Endodermal cell (in vitro differentiated cells): ENCODE measurements around the gene SSBP2. TPM values are rescaled to one million over a fixed set of nuclear protein-coding genes. Genes with fewer than 3 reads are reported as not detected.
A peak's percentile ranks its signal among the peaks of the same experiment; 100 is the strongest.

Experiments
- DNase-seq: peaks from one replicate; pipeline ENCODE4 v3.0.0-alpha.2; 2017
- H3K27ac ChIP-seq: 2 replicates; pipeline ENCODE4 v1.5.1; 2013; ENCODE audit warnings: mild to moderate bottlenecking, low read depth, low read length, moderate library complexity
- H3K27me3 ChIP-seq: 2 replicates; pipeline ENCODE4 v1.6.1; 2013; ENCODE audit warnings: mild to moderate bottlenecking, low read length, moderate library complexity; ENCODE audit not compliant: insufficient read depth, control insufficient read depth, poor library complexity, severe bottlenecking
- H3K36me3 ChIP-seq: 2 replicates; pipeline ENCODE4 v1.7.0; 2013; ENCODE audit warnings: mild to moderate bottlenecking, low read length, moderate library complexity; ENCODE audit not compliant: control insufficient read depth, insufficient read depth
- H3K4me1 ChIP-seq: one replicate; pipeline ENCODE4 v1.7.0; 2013; ENCODE audit warnings: low read length; ENCODE audit not compliant: control insufficient read depth, insufficient read depth
- H3K4me3 ChIP-seq: 2 replicates; pipeline ENCODE4 v1.5.1; 2013; ENCODE audit warnings: mild to moderate bottlenecking, low read length, moderate library complexity
- H3K9ac ChIP-seq: 2 replicates; pipeline ENCODE4 v1.6.1; 2013; ENCODE audit warnings: mild to moderate bottlenecking, low read length, moderate library complexity; ENCODE audit not compliant: poor library complexity, severe bottlenecking; ENCODE audit errors: extremely low read depth
- H3K9me3 ChIP-seq: 2 replicates; pipeline ENCODE4 v1.6.1; 2013; ENCODE audit warnings: mild to moderate bottlenecking, low read length, moderate library complexity; ENCODE audit not compliant: control insufficient read depth
- H3K27ac Mint-ChIP-seq: 2 replicates; pipeline ENCODE4 v1.8.0; 2020; ENCODE audit warnings: mixed read lengths
- H3K27me3 Mint-ChIP-seq: 2 replicates; pipeline ENCODE4 v1.8.0; 2021; ENCODE audit warnings: mild to moderate bottlenecking, mixed read lengths; ENCODE audit not compliant: insufficient read depth
- H3K36me3 Mint-ChIP-seq: 2 replicates; pipeline ENCODE4 v1.8.0; 2020; ENCODE audit warnings: low read depth, mixed read lengths
- H3K4me1 Mint-ChIP-seq: 2 replicates; pipeline ENCODE4 v1.8.0; 2020; ENCODE audit warnings: mixed read lengths
- H3K4me3 Mint-ChIP-seq: 2 replicates; pipeline ENCODE4 v1.8.0; 2020; ENCODE audit warnings: mild to moderate bottlenecking, moderate library complexity, mixed read lengths
- H3K9me3 Mint-ChIP-seq: 2 replicates; pipeline ENCODE4 v1.8.0; 2020; ENCODE audit warnings: mild to moderate bottlenecking, mixed read lengths
- WGBS, 2 experiments: methylation state at CpG; one replicate each; pipeline versions ENCODE4 v1.1.5 to v1.1.7; 2013; ENCODE audit warnings: missing lambda C conversion rate in 2 of 2, mixed read lengths in 1 of 2; ENCODE audit not compliant: insufficient coverage in 1 of 2, insufficient read length in 1 of 2; 5-methylcytosine and 5-hydroxymethylcytosine counted together
- total RNA-seq, 2 donors: library from RNA; stranded (reverse); fragmentation: NEBNext Ultra II Directional in 1 of 2; extraction: Animal tissue kit (Norgen Biotek cat#: 25700) in 1 of 2; gene quantifications; 2 replicates in 1 of 2; 3 replicates in 1 of 2; pipeline ENCODE4 v1.2.1, GENCODE V29; 2021
- TF ChIP-seq, protein P1 (sequence below): fragments of 200-600 bp; sonication (generic); conservative IDR thresholded peaks from 2 replicates; pipeline ENCODE4 v1.5.0; 2021; ENCODE audit warnings: antibody characterized with exemption, mild to moderate bottlenecking

Gene SSBP2
- total RNA-seq, 2 donors from 2014 or later: 27.5 to 30.2 TPM

DNA sequence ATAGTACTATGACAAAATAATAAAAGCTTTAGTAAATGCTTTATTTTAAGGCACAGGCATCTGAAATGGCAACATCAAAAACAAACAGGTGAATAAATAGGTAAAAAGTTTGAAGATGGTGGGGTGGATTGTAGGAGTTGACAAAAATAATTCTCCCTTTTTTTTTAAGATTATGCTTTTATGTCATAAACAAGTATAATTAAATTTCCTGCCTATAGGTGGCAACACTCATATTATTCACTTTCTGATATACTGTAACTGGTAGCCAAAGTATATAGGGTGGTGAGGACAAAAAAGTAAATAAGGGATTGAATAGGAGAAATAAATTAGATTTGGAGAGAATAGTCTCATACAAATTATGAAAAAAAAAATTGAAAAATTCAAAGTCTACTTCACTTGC is 236.9 kb downstream of the SSBP2 start:
- TF ChIP-seq, protein P1, sequence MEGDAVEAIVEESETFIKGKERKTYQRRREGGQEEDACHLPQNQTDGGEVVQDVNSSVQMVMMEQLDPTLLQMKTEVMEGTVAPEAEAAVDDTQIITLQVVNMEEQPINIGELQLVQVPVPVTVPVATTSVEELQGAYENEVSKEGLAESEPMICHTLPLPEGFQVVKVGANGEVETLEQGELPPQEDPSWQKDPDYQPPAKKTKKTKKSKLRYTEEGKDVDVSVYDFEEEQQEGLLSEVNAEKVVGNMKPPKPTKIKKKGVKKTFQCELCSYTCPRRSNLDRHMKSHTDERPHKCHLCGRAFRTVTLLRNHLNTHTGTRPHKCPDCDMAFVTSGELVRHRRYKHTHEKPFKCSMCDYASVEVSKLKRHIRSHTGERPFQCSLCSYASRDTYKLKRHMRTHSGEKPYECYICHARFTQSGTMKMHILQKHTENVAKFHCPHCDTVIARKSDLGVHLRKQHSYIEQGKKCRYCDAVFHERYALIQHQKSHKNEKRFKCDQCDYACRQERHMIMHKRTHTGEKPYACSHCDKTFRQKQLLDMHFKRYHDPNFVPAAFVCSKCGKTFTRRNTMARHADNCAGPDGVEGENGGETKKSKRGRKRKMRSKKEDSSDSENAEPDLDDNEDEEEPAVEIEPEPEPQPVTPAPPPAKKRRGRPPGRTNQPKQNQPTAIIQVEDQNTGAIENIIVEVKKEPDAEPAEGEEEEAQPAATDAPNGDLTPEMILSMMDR: peak; percentile 9

DNA sequence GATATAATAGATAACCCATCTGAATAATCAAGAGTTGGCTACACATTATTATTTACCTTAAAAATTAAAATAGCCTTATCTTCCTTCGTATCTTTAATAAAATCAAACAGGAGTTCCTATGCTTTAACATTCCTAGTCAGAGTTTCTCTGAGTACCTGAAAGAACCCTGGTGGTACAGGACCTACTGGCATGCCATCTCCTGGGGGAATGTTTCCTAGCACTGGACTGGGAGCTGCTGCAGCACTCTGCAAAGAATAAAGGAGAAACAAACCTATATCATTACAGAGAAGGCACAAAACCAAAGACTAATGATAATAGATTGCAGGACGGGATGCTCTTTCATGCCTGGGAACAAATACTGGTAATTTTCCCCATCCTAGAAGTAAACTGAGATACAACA is 237.4 kb downstream of the SSBP2 start:
- no peak for DNase-seq
- TF ChIP-seq, protein P1: peak; percentile 62
- no peak overlapping the region for H3K4me3 ChIP-seq
- no peaks in the 10 kb centered on the region for H3K27me3 ChIP-seq
- Mint-ChIP-seq H3K27me3 (no peaks in the 10 kb centered on the region), H3K36me3 (no peaks in the 10 kb centered on the region), H3K4me3 (no peak overlapping the region), H3K27ac (no peak overlapping the region), H3K9me3 (no peaks in the 10 kb centered on the region), H3K4me1 (no peaks in the 10 kb centered on the region)
- no peaks in the 10 kb centered on the region for H3K4me1 ChIP-seq
- WGBS, 2 experiments: 98% methylated on average over 2 of the region's 2 CpGs; no CpG with 5 or more reads in 1 of the 2 experiments
- H3K27ac ChIP-seq: no peak overlapping the region
- H3K9ac ChIP-seq: no peak overlapping the region
- no peaks in the 10 kb centered on the region for H3K36me3 ChIP-seq
- no peaks in the 10 kb centered on the region for H3K9me3 ChIP-seq

More for the DNA sequence above, 236.9 kb downstream of the SSBP2 start:
- no peaks in the 10 kb centered on the region for H3K36me3 ChIP-seq
- no peaks in the 10 kb centered on the region for H3K4me1 ChIP-seq
- H3K27me3 ChIP-seq: no peaks in the 10 kb centered on the region
- no peak overlapping the region for H3K27ac Mint-ChIP-seq
- H3K36me3 Mint-ChIP-seq: no peaks in the 10 kb centered on the region
- H3K4me1 Mint-ChIP-seq: no peaks in the 10 kb centered on the region
- H3K4me3 ChIP-seq: no peak overlapping the region
- no peaks in the 10 kb centered on the region for H3K9me3 Mint-ChIP-seq
- no peak overlapping the region for H3K4me3 Mint-ChIP-seq
- no peak overlapping the region for H3K27ac ChIP-seq
- no peak for DNase-seq
- H3K9ac ChIP-seq: no peak overlapping the region
- no peaks in the 10 kb centered on the region for H3K9me3 ChIP-seq
- H3K27me3 Mint-ChIP-seq: no peaks in the 10 kb centered on the region

DNA sequence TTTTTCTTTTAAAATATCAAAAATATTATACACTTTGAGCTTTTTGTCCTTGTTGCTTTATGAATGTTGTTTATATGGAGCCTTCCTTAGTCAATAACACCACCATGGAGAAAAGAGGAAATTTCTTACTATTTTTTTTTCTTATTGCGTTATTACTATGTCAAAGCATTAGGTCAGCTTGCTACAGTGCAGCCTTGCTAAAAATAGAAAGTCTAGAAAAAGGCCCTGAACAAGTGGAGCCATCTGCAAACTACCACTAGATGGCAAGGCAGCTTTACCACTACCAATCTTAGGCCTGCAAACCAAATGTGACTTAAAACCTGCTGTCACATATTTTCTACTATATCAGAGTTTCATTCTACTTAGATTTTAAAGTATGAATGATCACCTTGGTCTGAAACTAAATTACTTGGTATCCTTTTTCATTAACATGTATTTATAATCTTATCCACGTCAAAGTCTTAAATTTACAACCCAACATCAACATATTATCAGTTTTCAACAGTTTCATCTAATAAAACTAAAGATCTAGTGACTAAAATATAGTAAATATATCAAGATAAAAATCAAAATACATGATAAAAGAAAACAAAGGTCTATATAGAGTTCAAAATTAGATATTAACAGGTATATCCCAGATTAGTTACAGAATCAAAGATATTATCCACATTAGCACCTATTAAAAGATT is 243.9 kb downstream of the SSBP2 start:
- Histone ChIP-seq H3K27ac (no peak overlapping the region), H3K4me1 (no peaks in the 10 kb centered on the region), H3K36me3 (no peaks in the 10 kb centered on the region), H3K9me3 (no peaks in the 10 kb centered on the region), H3K27me3 (no peaks in the 10 kb centered on the region), H3K4me3 (no peak overlapping the region), H3K9ac (no peak overlapping the region)
- Mint-ChIP-seq H3K36me3 (no peaks in the 10 kb centered on the region), H3K4me1 (no peaks in the 10 kb centered on the region), H3K27me3 (no peaks in the 10 kb centered on the region), H3K27ac (no peak overlapping the region), H3K4me3 (no peak overlapping the region), H3K9me3 (no peaks in the 10 kb centered on the region)
- 52% methylated on average over 2 of the region's 2 CpGs; no CpG with 5 or more reads in 1 of the 2 experiments for WGBS, 2 experiments
- DNase-seq: peak; percentile 58
- TF ChIP-seq, protein P1: peak; percentile 90
